GM12874 (cell line): ENCODE measurements around the gene C2CD3.

Experiments
- TF ChIP-seq, protein P1 (sequence below): IDR thresholded peaks from 2 replicates; pipeline ENCODE4 v1.5.1; 2011; ENCODE audit warnings: low read depth, mild to moderate bottlenecking, control low read depth, low read length, moderate library complexity; ENCODE audit not compliant: insufficient read depth

C2CD3 gene

DNA sequence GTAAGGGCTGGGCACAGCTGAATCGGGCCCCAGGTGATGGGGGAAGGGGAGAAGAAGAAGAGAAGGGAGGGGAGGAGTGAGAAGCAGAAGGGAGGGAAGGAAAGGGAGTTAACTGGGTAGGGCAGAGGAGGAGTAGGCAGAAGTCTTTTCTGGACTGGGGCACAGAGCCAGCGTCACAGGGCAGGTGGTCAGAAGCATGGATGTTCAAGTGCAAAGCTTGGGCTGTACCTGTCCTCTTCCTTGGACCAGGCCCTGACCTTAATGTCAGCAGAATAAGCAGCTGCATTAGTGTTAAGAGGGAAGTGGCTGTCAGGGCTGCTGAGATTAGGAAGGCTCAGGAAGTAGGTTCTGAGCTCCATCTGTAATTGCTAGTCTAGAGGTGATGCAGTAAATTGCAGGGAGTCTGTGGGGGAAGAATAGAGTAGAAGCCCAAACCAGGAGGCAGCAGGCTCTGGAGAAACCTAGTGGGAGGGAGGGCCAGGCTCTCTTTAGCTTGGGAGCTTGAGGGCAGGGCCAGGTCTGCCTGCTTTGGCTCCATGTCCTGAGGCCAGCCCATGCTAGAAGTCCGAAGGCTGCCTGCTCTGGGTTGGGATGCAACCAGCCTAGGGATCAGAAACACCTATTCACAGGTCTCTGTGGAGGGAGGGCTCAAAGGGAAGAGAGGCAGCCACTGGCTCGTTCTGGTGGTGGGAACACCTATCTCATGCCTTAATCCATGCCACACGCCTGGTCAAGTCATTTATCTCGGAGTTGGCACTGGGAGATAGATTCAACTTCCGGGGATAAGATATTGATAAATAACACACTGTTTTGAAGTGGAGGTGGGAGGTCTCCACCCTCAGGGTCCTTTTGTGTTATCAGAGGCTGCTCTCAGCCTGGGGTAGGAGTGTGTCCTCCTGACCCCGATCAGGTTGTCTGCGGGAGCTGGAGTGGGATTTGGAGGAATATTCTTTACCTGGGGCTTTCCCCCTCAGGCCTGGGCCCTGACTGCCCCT lies 160.2 kb downstream of the C2CD3 start:
- TF ChIP-seq, protein P1, sequence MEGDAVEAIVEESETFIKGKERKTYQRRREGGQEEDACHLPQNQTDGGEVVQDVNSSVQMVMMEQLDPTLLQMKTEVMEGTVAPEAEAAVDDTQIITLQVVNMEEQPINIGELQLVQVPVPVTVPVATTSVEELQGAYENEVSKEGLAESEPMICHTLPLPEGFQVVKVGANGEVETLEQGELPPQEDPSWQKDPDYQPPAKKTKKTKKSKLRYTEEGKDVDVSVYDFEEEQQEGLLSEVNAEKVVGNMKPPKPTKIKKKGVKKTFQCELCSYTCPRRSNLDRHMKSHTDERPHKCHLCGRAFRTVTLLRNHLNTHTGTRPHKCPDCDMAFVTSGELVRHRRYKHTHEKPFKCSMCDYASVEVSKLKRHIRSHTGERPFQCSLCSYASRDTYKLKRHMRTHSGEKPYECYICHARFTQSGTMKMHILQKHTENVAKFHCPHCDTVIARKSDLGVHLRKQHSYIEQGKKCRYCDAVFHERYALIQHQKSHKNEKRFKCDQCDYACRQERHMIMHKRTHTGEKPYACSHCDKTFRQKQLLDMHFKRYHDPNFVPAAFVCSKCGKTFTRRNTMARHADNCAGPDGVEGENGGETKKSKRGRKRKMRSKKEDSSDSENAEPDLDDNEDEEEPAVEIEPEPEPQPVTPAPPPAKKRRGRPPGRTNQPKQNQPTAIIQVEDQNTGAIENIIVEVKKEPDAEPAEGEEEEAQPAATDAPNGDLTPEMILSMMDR, result no peak

DNA sequence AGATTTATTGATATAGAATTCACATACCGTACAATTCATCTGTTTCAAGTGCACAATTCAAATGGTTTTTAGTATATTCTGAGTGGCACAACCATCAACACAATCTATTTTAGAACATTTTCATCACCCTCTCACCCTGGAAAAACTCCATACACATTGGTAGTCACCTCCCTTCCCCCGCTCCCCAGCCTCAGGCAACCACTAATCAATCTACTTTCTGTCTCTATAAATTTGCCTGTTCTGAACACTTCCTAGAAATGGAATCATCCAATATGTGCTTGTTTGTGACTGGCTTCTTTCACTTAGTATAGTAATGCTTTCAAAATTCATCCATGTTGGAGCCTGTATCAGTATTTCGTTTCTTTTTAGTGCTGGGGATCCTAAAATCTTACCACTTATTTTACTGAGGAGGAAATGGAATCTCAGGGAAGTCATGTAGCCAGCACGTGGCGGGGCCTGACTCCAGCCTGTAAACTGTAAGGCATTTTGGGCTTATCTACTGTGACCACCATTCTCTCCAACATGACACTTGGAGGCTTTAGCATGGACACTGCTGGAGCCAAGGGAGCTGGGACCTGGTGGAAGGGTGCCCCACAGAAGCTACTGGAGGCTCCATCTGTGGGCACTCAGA lies 161.0 kb downstream of the C2CD3 start:
- TF ChIP-seq, protein P1, result no peak

DNA sequence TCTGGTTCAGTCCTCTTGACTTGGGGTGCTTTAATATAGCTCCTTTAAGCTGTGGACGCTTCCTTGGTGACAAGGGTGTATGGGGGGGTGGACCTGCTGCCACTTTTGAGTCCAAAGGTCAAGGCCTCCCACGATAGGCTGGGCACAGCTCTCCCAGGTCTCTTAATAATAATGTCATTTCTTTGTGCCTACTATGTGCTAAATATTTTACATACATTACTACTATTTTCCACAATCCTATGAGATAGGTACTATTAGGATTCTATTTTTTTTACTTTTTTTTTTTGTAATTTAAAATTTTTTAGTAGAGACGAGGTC lies 161.6 kb downstream of the C2CD3 start:
- TF ChIP-seq, protein P1, result no peak

DNA sequence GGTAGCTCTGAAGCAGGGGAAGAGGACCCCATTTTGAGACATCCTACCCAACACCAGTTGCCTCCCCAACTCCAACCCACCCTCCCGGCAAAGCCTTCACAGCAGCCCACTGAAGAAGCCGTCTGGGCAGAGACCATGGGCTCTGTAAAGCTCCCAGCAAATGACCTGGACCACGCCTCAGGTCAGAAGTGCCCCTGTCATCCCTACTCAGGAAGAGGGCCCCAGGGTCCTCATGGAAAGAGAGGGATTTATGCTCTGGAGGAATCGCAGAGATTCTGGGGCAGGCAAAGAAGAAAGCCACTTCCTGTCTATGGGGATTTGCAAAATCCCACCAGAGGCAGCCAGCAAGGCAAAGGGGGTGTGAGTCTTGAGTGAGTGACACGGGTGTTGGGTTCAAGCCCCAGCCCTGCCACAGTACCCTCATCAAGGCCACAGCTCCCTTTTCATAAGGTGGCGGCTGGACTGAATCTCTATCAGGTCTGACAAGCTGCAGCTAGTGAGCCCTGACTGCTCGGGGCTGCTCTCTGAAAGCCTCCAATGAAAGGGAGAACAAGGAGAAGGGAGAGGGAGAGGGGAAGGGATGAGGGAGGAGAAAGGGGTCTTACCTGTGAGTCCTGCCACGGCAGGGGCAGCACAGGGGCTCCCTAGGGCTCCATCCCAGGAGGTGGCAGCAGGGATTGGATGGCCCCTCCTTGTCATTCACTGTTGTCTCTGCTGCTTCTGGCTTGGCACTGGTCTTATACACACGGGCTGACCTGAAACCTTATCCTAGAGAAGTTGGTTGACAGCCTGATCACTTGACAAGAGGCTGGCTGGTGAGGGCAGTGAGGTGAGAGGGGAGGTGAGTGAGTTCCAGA lies 162.2 kb downstream of the C2CD3 start, which contains the start of gene UCP3:
TSS of gene UCP3 (minus strand) at position 713 of the 857 bp plus-strand sequence. CDS start 2,043 bp downstream, outside the sequence.
- TF ChIP-seq, protein P1, result no peak

DNA sequence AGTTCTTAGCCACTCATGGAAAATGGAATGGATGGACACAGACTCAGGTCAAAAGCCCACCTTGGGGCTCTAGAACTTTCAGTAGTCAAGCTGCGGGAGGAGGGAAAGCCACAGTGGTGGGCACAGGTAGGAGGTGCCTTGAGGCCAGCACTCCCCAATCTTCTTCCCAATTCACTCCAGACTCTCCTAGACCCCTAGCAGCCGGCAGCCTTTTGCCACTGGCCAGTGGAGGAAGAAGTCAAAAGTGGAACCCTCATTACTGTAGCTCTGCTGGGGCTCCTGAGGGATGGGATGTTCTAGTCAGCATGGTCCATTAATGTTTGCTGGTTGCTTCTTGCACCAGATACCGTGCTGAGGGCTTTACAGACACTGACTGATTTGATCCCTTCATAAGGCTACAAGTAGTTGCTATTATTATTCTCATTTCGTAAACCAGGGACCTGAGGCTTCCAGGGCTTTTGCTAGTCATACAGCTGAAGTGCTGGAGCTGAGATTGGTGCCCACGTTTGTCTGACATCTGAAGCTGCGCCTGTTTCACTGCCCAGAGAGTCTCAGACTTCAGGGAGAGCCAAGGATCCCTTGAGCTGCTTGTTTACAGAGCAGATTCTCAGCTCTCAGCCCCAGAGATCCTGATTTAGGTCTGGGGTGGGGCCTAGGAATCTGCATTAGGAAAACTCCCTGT lies 163.0 kb downstream of the C2CD3 start:
- TF ChIP-seq, protein P1, result no peak

DNA sequence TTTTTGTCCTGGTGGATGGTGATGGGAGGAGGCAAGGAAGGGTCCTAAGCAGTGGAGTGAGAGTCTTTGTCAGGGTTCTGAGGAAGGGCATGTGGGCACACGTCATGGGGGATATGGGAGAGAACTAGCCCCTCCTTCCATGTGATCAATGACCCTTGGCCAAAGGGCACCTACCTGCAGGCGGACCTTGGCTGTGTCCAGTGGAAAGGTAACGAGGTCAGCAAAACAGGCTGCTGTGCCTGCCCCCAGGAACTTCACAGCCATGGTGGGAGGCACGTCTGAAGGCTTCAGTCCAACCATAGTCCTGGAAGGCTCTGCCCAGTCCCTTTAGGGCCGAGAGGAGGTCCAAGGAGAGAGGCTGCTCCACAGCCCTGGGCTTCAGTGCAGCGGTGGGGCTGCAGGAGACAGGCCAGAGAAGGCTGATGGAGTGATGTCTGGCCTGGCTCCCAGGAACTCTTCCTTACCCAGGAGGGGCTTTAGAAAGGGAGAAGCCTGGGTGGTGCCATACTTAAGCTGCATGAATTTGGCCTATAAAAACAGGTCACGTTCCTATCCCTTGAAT lies 164.0 kb downstream of the C2CD3 start:
- TF ChIP-seq, protein P1, result no peak
